PC-9 (cell line): ENCODE results near the gene SLC1A3.

ENCODE experiments used
- EZH2 ChIP-seq: fragments of 200-600 bp; sonication (generic); IDR thresholded peaks from 2 replicates; pipeline ENCODE4 v1.8.0; 2017; ENCODE audit warnings: antibody characterized with exemption, low read depth
- TF ChIP-seq, protein P1 (sequence below): fragments of 200-600 bp; sonication (generic); conservative IDR thresholded peaks from 2 replicates; pipeline ENCODE4 v1.6.1; 2017; ENCODE audit warnings: mixed run types, antibody characterized with exemption, mild to moderate bottlenecking, moderate library complexity

DNA sequence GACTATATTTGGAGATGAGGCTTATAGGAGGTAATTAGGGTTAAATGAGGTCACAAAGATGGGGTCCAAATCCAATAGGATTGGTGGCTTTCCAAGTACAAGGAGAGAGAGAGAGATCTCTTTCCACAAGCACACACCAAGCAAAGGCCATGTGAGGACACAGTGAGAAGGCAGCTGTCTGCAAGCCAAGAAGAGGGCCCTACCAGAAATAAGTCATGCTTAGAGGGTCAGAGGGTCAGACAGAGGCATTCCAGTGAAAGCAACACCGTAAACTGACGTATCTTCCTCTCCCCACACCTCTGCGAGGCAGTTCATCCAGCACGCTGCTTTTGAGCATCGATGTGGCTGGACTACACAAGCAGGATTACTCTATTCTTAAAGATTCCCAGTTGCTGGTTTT is 87.9 kb downstream of the SLC1A3 start:
- TF ChIP-seq EZH2, result no peak
- TF ChIP-seq, protein P1, sequence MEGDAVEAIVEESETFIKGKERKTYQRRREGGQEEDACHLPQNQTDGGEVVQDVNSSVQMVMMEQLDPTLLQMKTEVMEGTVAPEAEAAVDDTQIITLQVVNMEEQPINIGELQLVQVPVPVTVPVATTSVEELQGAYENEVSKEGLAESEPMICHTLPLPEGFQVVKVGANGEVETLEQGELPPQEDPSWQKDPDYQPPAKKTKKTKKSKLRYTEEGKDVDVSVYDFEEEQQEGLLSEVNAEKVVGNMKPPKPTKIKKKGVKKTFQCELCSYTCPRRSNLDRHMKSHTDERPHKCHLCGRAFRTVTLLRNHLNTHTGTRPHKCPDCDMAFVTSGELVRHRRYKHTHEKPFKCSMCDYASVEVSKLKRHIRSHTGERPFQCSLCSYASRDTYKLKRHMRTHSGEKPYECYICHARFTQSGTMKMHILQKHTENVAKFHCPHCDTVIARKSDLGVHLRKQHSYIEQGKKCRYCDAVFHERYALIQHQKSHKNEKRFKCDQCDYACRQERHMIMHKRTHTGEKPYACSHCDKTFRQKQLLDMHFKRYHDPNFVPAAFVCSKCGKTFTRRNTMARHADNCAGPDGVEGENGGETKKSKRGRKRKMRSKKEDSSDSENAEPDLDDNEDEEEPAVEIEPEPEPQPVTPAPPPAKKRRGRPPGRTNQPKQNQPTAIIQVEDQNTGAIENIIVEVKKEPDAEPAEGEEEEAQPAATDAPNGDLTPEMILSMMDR, result no peak
